ENCODE measurements around the gene MRPL37. TPM values are rescaled to one million over a fixed set of nuclear protein-coding genes. Genes with fewer than 3 reads are reported as not detected.

The MRPL37 gene
- total and polyA plus RNA-seq, 2 of the 4 experiments (the other 2 are of a cell fraction) = 42.8 to 132 TPM

DNA sequence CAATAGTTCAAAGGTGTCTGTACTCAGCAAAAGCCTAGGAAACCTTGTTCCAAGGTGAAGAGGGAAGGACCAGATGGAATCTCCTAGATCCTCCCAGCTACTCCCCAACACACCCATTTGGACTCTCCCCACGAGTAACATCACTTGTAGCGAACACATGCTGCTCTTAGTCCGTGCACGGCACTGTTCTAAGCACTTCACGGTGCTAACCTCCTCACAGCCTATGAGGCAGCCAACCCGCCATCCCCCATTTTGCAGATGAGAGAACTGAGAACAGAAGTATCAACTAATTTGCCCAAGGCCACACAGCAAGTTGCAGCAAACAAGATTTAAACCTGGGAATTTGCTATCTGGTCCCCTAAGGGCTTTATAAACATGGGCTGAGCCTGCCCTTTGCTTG is 24.3 kb downstream of the MRPL37 start:
- no peaks in the 10 kb centered on the region for H3K27me3 ChIP-seq (ENCODE audit: control insufficient read depth, insufficient read depth, low read length)
- H3K14ac ChIP-seq (replicated peaks; ENCODE audit: low read depth, low read length) = no peak overlapping the region
- no peaks in the 10 kb centered on the region for H3K9me3 ChIP-seq (ENCODE audit: control insufficient read depth, insufficient read depth, low read length)
- in situ Hi-C loops (cut with MboI; ENCODE audit: low sequenced_read_pairs) (loop anchor here (25.0 kb wide), 1 partner anchor 362 kb away; no protein-coding TSS in a partner anchor), intact Hi-C loops (cut with micrococcal nuclease) (loop anchor here (10.0 kb wide), 1 partner anchor 181 kb away; the partner anchor contains the start of gene SSBP3), dilution Hi-C loops (cut with HindIII; ENCODE audit: low sequenced_read_pairs, unreplicated experiment) (no loop called here)
- H4K91ac ChIP-seq (ENCODE audit: insufficient read depth, low read depth, low read length) = no peak overlapping the region
- no peak overlapping the region for H2AK5ac ChIP-seq (ENCODE audit: low read depth, low read length)
- H4K5ac ChIP-seq (ENCODE audit: low read depth, low read length) = no peak overlapping the region
- TF ChIP-seq POLR2A (IDR thresholded peaks at IDR 0.05; ENCODE audit: low read depth, low read length) (no peak), CHD1 (IDR thresholded peaks at IDR 0.05; ENCODE audit: low read depth, low read length) (no peak)
- TF ChIP-seq, protein P1, sequence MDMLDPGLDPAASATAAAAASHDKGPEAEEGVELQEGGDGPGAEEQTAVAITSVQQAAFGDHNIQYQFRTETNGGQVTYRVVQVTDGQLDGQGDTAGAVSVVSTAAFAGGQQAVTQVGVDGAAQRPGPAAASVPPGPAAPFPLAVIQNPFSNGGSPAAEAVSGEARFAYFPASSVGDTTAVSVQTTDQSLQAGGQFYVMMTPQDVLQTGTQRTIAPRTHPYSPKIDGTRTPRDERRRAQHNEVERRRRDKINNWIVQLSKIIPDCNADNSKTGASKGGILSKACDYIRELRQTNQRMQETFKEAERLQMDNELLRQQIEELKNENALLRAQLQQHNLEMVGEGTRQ (IDR thresholded peaks at IDR 0.05; ENCODE audit: low read depth, low read length) = no peak
- H3K4me3 ChIP-seq (ENCODE audit: insufficient read depth, low read depth, low read length) = no peak overlapping the region
- peaks cover 22% of the 10 kb centered on the region for H3K4me1 ChIP-seq (ENCODE audit: control insufficient read depth, insufficient read depth, low read length)
- H2BK120ac ChIP-seq (ENCODE audit: low read depth, low read length) = no peak overlapping the region
- H3K4ac ChIP-seq (ENCODE audit: low read depth, low read length) = no peak overlapping the region
- H4K20me1 ChIP-seq (ENCODE audit: insufficient read depth, low read length) = peaks cover 19% of the 10 kb centered on the region
- no peak overlapping the region for H3K23ac ChIP-seq (ENCODE audit: low read depth, low read length)
- peaks cover 0 to 9% of the 10 kb centered on the region in 2 experiments; a peak in 1 of 4 replicates for H3K79me1 ChIP-seq (ENCODE audit: low read depth in 1 of 2, low read length in 2 of 2)
- H3K9ac ChIP-seq (ENCODE audit: low read depth, low read length) = no peak overlapping the region
- no peak overlapping the region for H2AK9ac ChIP-seq (replicated peaks; ENCODE audit: low read depth, low read length, poor library complexity)
- H3K27ac ChIP-seq (ENCODE audit: insufficient read depth, low read length) = no peak overlapping the region
- no peak overlapping the region for H2BK15ac ChIP-seq (ENCODE audit: low read depth, low read length)
- WGBS, 2 experiments (ENCODE audit: extremely low coverage in 2 of 2, insufficient read length in 1 of 2) = 100% methylated on average over 2 of the region's 6 CpGs; no CpG with 5 or more reads in 1 of the 2 experiments
- H2BK20ac ChIP-seq (ENCODE audit: low read depth, low read length) = no peak overlapping the region
- no peak overlapping the region for H4K8ac ChIP-seq (ENCODE audit: low read depth in 2 of 2, low read length in 2 of 2)
- no peak overlapping the region for H3K56ac ChIP-seq (ENCODE audit: extremely low read depth, insufficient read depth, low read length)
- no peak for DNase-seq
- CTCF ChIA-PET = no interaction called here
- peaks cover 19% of the 10 kb centered on the region; the same call in 1 of the 2 replicates for H3K36me3 ChIP-seq (ENCODE audit: control insufficient read depth, insufficient read depth, low read length)
- ATAC-seq (ENCODE audit: low read depth) = no peak
- no TSS peak for BruUV-seq (replicated peaks)
- no peak overlapping the region for H2AFZ ChIP-seq (replicated peaks; ENCODE audit: low read length, poor library complexity)
- H3K18ac ChIP-seq (ENCODE audit: low read depth, low read length) = no peak overlapping the region
- peaks cover 23% of the 10 kb centered on the region for H3K9me1 ChIP-seq (ENCODE audit: insufficient read depth, low read length)
- POLR2A ChIA-PET (ENCODE audit: unreplicated experiment) = no interaction called here
- no peak overlapping the region for H3K4me2 ChIP-seq (ENCODE audit: low read depth, low read length)
- H2BK5ac ChIP-seq (ENCODE audit: low read depth, low read length, poor library complexity, severe bottlenecking) = no peak overlapping the region

All from IMR-90 (cell line).